EL (cell line): ENCODE data around the gene MS4A13.
"Not testable (repeated sequence)": the region's sequence is repeated elsewhere in the genome, so short reads cannot be mapped to it uniquely, and the experiment has no call there.

ENCODE experiments used
- DNase-seq: peaks from one replicate; pipeline ENCODE4 v3.0.0-alpha.2; 2016

MS4A13 gene

GRCh38 chr11:60532383-60532782, 17.2 kb downstream of the MS4A13 start:
- not testable (repeated sequence) for DNase-seq

- not testable (repeated sequence) for DNase-seq
Measured at GRCh38 chr11:60538627-60539026, 23.4 kb downstream of the MS4A13 start.

- DNase-seq = no peak
Measured at GRCh38 chr11:60544077-60544476, 28.9 kb downstream of the MS4A13 start.

GRCh38 chr11:60561254-60561653, 46.1 kb downstream of the MS4A13 start:
- no peak for DNase-seq

- DNase-seq = peak; percentile 17
Measured at GRCh38 chr11:60563553-60564235, 48.5 kb downstream of the MS4A13 start.

- no peak for DNase-seq
Measured at GRCh38 chr11:60566776-60567175, 51.6 kb downstream of the MS4A13 start.

GRCh38 chr11:60570970-60571369, 55.8 kb downstream of the MS4A13 start:
- DNase-seq = no peak

- no peak for DNase-seq
Measured at GRCh38 chr11:60589611-60590010, 74.4 kb downstream of the MS4A13 start.
